T-cell (primary cell): ENCODE data around the gene SMCR8. TPM values are rescaled to one million over a fixed set of nuclear protein-coding genes. Genes with fewer than 3 reads are reported as not detected.

Experiments used
- ATAC-seq, 4 experiments: fragments of 200-7000 bp in 3 of 4; fragments of 150-1000 bp in 1 of 4; cut with Tn5 transposase; replicated peaks in 1 of 4; 1 replicate in 3 of 4; 2 replicates in 1 of 4; pipeline ENCODE4 v1.10.0; 2021; ENCODE audit warnings: moderate library complexity in 3 of 4, mild to moderate bottlenecking in 2 of 4, moderate number of reproducible peaks in 1 of 4
- CTCF ChIA-PET, 2 donors: fragments of 300-600 bp; sonication (Branson Sonifier 250); formaldehyde crosslinking; loops; one replicate each; lab custom pipeline; 2022; ENCODE audit warnings: antibody characterized with exemption in 2 of 2; lab: Charles Lee
- POLR2A ChIA-PET, 2 donors: fragments of 300-600 bp; sonication (Branson Sonifier 250); formaldehyde crosslinking; loops; one replicate each; lab custom pipeline; 2022; ENCODE audit warnings: antibody characterized with exemption in 2 of 2; lab: Charles Lee
- DNase-seq, 35 experiments: peaks; one replicate each; pipeline versions ENCODE4 v3.0.0 to v3.0.0-alpha.2; 2013 to 2023
- H3K27ac ChIP-seq: one replicate; pipeline ENCODE4 v1.5.1; 2013; ENCODE audit warnings: low read length
- H3K27me3 ChIP-seq, 2 experiments: replicated peaks in 1 of 2; 1 replicate in 1 of 2; 2 replicates in 1 of 2; pipeline versions ENCODE4 v1.6.1 to v1.7.0; 2013; ENCODE audit warnings: low read length in 1 of 2, mixed read lengths in 1 of 2; ENCODE audit not compliant: control insufficient read depth in 2 of 2, insufficient read depth in 2 of 2; ENCODE audit errors: extremely low read depth in 1 of 2
- H3K36me3 ChIP-seq, 2 donors: 1 replicate in 1 of 2; 2 replicates in 1 of 2; pipeline versions ENCODE4 v1.6.1 to v1.7.0; 2013; ENCODE audit warnings: low read length in 1 of 2; ENCODE audit not compliant: control insufficient read depth in 2 of 2, insufficient read depth in 1 of 2; ENCODE audit errors: extremely low read depth in 1 of 2
- H3K4me1 ChIP-seq, 2 experiments: 1 replicate in 1 of 2; 2 replicates in 1 of 2; pipeline versions ENCODE4 v1.6.1 to v1.7.0; 2013; ENCODE audit warnings: low read length in 2 of 2, mixed read lengths in 1 of 2; ENCODE audit not compliant: insufficient read depth in 2 of 2, control insufficient read depth in 1 of 2; ENCODE audit errors: extremely low read depth in 1 of 2
- H3K4me3 ChIP-seq, 2 donors: 1 replicate in 1 of 2; 2 replicates in 1 of 2; pipeline versions ENCODE4 v1.5.1 to v1.7.0; 2013; ENCODE audit warnings: mild to moderate bottlenecking in 2 of 2, low read length in 1 of 2, moderate library complexity in 1 of 2; ENCODE audit not compliant: control insufficient read depth in 1 of 2; ENCODE audit errors: extremely low read depth in 1 of 2
- H3K9me3 ChIP-seq: 2 replicates; pipeline ENCODE4 v1.7.0; 2013
- H3K27ac Mint-ChIP-seq, 2 donors: one replicate each; pipeline ENCODE4 v1.8.0; 2020 to 2021; ENCODE audit warnings: mild to moderate bottlenecking in 2 of 2, mixed read lengths in 2 of 2
- H3K27me3 Mint-ChIP-seq, 2 donors: one replicate each; pipeline ENCODE4 v1.8.0; 2021 to 2022; ENCODE audit warnings: mixed read lengths in 2 of 2
- H3K36me3 Mint-ChIP-seq: one replicate; pipeline ENCODE4 v1.8.0; 2021; ENCODE audit warnings: mixed read lengths
- H3K4me1 Mint-ChIP-seq, 3 donors: one replicate each; pipeline ENCODE4 v1.8.0; 2020 to 2022; ENCODE audit warnings: mixed read lengths in 3 of 3, mild to moderate bottlenecking in 1 of 3
- H3K4me3 Mint-ChIP-seq, 3 donors: one replicate each; pipeline ENCODE4 v1.8.0; 2020 to 2022; ENCODE audit warnings: mild to moderate bottlenecking in 3 of 3, mixed read lengths in 3 of 3, moderate library complexity in 3 of 3
- H3K9me3 Mint-ChIP-seq, 3 donors: one replicate each; pipeline ENCODE4 v1.8.0; 2020 to 2022; ENCODE audit warnings: mixed read lengths in 3 of 3
- WGBS: methylation state at CpG from one replicate; pipeline ENCODE4 v1.1.5; 2013; ENCODE audit warnings: missing lambda C conversion rate; ENCODE audit not compliant: insufficient coverage; 5-methylcytosine and 5-hydroxymethylcytosine counted together
- total RNA-seq, 35 experiments: library from RNA in 6 of 35; stranded (reverse) in 6 of 35; fragments of 120-200 nt in 1 of 35; gene quantifications; one replicate each; pipeline versions ENCODE4 v1.2.1 to v1.2.4 and lab custom pipeline; 2013 to 2026

Gene SMCR8
- total RNA-seq, 5 donors from 2014 or later (not counting 1 experiment from before 2014, with no cell fraction given), result 38.7 to 46.4 (median 45.9) TPM

DNA sequence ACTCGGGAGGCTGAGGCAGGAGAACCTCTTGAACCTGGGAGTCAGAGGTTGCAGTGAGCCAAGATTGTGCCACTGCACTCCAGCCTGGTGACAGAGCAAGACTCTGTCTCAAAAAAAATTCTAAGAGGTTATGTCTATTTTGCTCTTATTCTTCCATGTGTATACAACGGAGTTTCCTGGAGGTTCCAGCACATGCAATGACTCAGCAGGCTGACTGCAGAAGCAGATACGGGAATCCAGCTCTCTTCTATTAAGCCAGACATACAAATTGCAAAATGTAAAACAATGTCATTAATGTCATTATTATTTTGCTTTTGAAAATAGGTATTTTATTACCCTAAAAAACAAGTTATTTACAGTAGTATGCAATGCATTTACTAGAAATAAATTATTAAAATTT lies 36.2 kb upstream of the SMCR8 start:
- Mint-ChIP-seq H3K27ac (no peak overlapping the region), H3K27me3 (no peaks in the 10 kb centered on the region), H3K9me3 (no peaks in the 10 kb centered on the region), H3K4me1 (no peaks in the 10 kb centered on the region), H3K4me3 (no peak overlapping the region), H3K36me3 (peaks cover 24% of the 10 kb centered on the region)
- Histone ChIP-seq H3K27me3 (no peaks in the 10 kb centered on the region), H3K9me3 (no peaks in the 10 kb centered on the region), H3K4me1 (no peaks in the 10 kb centered on the region), H3K4me3 (no peak overlapping the region), H3K36me3 (peaks cover 19 to 65% of the 10 kb centered on the region in 2 donors), H3K27ac (no peak overlapping the region)
- ATAC-seq (no peak), DNase-seq (no peak)
- CTCF ChIA-PET, result no interaction called here
- POLR2A ChIA-PET, result interaction anchor here in 1 of 2 donors (0.6 kb wide), 1 partner anchor 646 kb away, joined by 4 read pairs; no protein-coding TSS in a partner anchor
- no CpG with 5 or more reads among the region's 3 CpGs for WGBS

DNA sequence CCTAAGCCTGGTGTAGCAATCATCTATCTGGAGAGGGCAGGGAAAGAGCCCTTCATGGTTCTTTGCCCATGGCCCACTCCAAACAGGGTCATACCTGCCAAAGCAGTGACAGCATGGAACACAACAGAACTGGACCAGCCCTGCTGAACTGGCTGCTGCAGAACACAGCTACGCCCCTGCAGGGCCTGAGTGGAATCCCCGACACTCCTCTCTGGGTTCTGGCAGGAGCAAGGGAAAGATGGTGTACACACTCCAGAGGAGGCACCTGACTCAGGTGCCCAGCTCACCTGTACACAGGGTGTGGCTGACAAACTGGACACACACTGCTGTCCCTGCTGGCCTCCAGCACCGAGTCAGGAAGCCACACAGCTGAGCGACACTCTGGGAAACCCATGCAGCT lies 34.8 kb upstream of the SMCR8 start:
- H3K4me3 ChIP-seq, result no peak overlapping the region
- no peaks in the 10 kb centered on the region for H3K9me3 ChIP-seq
- H3K27me3 Mint-ChIP-seq, result no peaks in the 10 kb centered on the region
- H3K4me1 Mint-ChIP-seq, result no peaks in the 10 kb centered on the region
- no peak overlapping the region for H3K27ac ChIP-seq
- H3K4me3 Mint-ChIP-seq, result no peak overlapping the region
- peaks cover 12 to 68% of the 10 kb centered on the region in 2 donors for H3K36me3 ChIP-seq
- H3K9me3 Mint-ChIP-seq, result no peaks in the 10 kb centered on the region
- DNase-seq, result no peak
- ChIA-PET CTCF (no interaction called here), POLR2A (no interaction called here)
- H3K36me3 Mint-ChIP-seq, result peaks cover 31% of the 10 kb centered on the region
- 100% methylated on average over 4 of the region's 4 CpGs for WGBS
- no peaks in the 10 kb centered on the region for H3K4me1 ChIP-seq
- H3K27me3 ChIP-seq, result no peaks in the 10 kb centered on the region
- ATAC-seq, result no peak
- H3K27ac Mint-ChIP-seq, result no peak overlapping the region

GRCh38 chr17:18280766-18281371 lies 34.2 kb upstream of the SMCR8 start:
- Histone ChIP-seq H3K4me1 (no peaks in the 10 kb centered on the region), H3K9me3 (no peaks in the 10 kb centered on the region), H3K27me3 (no peaks in the 10 kb centered on the region), H3K36me3 (peaks cover 11 to 72% of the 10 kb centered on the region in 2 donors), H3K27ac (no peak overlapping the region), H3K4me3 (no peak overlapping the region)
- Mint-ChIP-seq H3K27me3 (no peaks in the 10 kb centered on the region), H3K27ac (no peak overlapping the region), H3K4me1 (no peaks in the 10 kb centered on the region), H3K36me3 (peaks cover 37% of the 10 kb centered on the region), H3K4me3 (no peak overlapping the region), H3K9me3 (no peaks in the 10 kb centered on the region)
- ATAC-seq, result no peak
- no peak for DNase-seq
- WGBS, result no CpG with 5 or more reads among the region's 5 CpGs
- ChIA-PET POLR2A (no interaction called here), CTCF (no interaction called here)

DNA sequence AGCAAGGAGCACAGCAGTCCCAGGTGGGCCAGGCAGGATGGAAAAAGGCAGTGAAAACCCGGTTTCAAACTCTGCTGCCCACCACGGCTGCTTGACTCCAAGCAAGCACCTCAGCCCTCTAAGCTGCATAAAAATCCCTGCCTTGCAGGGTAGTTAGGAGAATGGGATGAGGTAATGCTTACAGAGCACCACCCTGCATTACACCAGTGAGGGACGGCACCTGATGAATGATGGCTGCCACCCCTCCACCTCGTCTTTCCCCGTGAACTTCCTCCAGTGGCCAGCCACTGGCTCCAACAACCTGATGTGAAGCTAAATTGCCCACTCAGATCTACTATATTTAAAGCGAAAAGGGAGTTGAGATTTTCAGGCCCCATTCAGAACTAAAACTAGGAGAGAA lies 33.3 kb upstream of the SMCR8 start:
- Mint-ChIP-seq H3K4me1 (no peaks in the 10 kb centered on the region), H3K36me3 (peaks cover 41% of the 10 kb centered on the region), H3K27ac (no peak overlapping the region), H3K4me3 (no peak overlapping the region), H3K9me3 (no peaks in the 10 kb centered on the region), H3K27me3 (no peaks in the 10 kb centered on the region)
- Histone ChIP-seq H3K4me1 (no peaks in the 10 kb centered on the region), H3K36me3 (peaks cover 9 to 69% of the 10 kb centered on the region in 2 donors), H3K9me3 (no peaks in the 10 kb centered on the region), H3K27me3 (no peaks in the 10 kb centered on the region), H3K4me3 (no peak overlapping the region), H3K27ac (no peak overlapping the region)
- POLR2A ChIA-PET, result no interaction called here
- CTCF ChIA-PET, result no interaction called here
- WGBS, result 90% methylated on average over 2 of the region's 6 CpGs
- no peak for DNase-seq
- no peak for ATAC-seq

DNA sequence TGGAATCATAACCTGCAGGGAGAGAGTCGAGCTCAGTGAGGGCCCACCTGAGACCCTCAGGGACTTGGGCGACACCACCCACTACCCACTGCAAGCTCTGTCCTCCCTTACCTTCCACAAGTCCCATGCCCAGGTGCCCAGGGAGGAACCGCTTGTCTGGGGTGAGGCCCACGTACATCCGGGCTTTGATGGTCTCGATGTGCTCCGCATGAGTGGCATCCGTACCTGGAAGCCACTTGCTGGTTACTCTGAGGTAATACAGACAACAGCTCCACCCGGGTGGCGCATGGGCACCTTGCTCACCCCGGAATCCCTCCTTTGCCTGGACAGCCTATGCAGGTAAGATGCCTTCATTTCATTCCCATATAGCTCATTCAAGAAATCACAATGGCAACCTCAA lies 29.8 kb upstream of the SMCR8 start:
- ChIA-PET CTCF (no interaction called here), POLR2A (interaction anchor here in 1 of 2 donors (0.6 kb wide), 1 partner anchor 445 kb away, joined by 7 read pairs; no protein-coding TSS in a partner anchor)
- Histone ChIP-seq H3K4me3 (no peak overlapping the region), H3K9me3 (no peaks in the 10 kb centered on the region), H3K36me3 (peaks cover 15 to 65% of the 10 kb centered on the region in 2 donors), H3K27me3 (no peaks in the 10 kb centered on the region), H3K4me1 (no peaks in the 10 kb centered on the region), H3K27ac (no peak overlapping the region)
- Mint-ChIP-seq H3K27ac (no peak overlapping the region), H3K27me3 (no peaks in the 10 kb centered on the region), H3K36me3 (peaks cover 47% of the 10 kb centered on the region), H3K4me1 (no peaks in the 10 kb centered on the region), H3K9me3 (no peaks in the 10 kb centered on the region), H3K4me3 (no peak overlapping the region)
- ATAC-seq (no peak), DNase-seq (no peak)
- 97% methylated on average over 9 of the region's 11 CpGs for WGBS

DNA sequence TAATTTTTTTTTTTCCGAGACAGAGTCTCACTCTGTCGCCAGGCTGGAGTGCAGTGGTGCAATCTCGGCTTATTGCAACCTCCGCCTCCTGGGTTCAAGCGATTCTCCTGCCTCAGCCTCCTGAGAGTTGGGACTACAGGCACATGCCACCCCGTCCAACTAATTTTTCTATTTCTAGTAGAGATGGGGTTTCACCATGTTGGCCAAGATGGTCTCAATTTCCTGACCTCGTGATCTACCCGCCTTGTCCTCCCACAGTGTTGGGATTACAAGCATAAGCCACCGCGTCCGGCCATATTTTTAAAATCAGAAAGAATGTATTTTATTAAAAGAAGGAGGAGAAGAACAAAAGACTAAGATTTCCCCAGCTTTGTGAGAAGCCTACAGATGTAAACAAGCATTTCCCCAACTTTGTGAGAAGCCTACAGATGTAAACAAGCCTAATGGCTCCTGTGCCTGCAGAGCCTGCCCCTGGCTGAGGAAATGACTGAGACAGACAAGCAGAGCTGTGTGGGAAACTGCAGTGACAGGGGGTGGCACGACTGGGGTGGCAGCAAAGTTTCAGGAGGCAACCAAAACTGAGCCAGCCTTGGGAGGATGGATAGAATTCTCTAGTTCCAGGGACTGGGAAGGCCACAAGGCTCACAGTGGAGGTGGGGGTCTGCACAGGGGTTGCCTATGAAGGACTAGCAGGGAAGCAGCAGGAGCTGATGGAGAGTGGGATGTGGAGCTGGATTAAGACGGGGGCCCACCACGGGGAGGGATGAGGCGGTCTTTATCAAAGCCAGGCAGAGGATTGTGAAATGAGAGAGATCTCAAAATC lies 23.2 kb upstream of the SMCR8 start:
- peaks cover 32% of the 10 kb centered on the region for H3K36me3 Mint-ChIP-seq
- WGBS, result 90% methylated on average over 2 of the region's 15 CpGs
- H3K4me1 Mint-ChIP-seq, result no peaks in the 10 kb centered on the region
- Histone ChIP-seq H3K9me3 (no peaks in the 10 kb centered on the region), H3K4me1 (no peaks in the 10 kb centered on the region), H3K4me3 (no peak overlapping the region), H3K27ac (no peak overlapping the region), H3K27me3 (no peaks in the 10 kb centered on the region), H3K36me3 (peaks cover 20 to 47% of the 10 kb centered on the region in 2 donors)
- H3K9me3 Mint-ChIP-seq, result no peaks in the 10 kb centered on the region
- no peaks in the 10 kb centered on the region for H3K27me3 Mint-ChIP-seq
- ATAC-seq, result no peak
- DNase-seq, result no peak
- CTCF ChIA-PET, result no interaction called here
- H3K4me3 Mint-ChIP-seq, result no peak overlapping the region
- no peak overlapping the region for H3K27ac Mint-ChIP-seq
- POLR2A ChIA-PET, result no interaction called here
